Thoracic aorta (tissue), 2 donors: ENCODE results near the gene TP53AIP1. TPM values are rescaled to one million over a fixed set of nuclear protein-coding genes. Genes with fewer than 3 reads are reported as not detected.

Source experiments
- ATAC-seq: fragments of 150-250 bp; one replicate; pipeline ENCODE4 v1.8.0; 2017; ENCODE audit warnings: low read depth; ENCODE audit not compliant: insufficient number of reproducible peaks, low FRiP score
- DNase-seq: peaks from one replicate; pipeline ENCODE4 v3.0.0-alpha.2; 2020; ENCODE audit warnings: low spot score
- H3K27ac ChIP-seq, 2 donors: fragments of 200-600 bp; sonication (generic); 1 replicate in 1 of 2; 2 replicates in 1 of 2; pipeline ENCODE4 v1.5.1; 2016; ENCODE audit warnings: mild to moderate bottlenecking in 2 of 2, moderate library complexity in 2 of 2
- H3K27me3 ChIP-seq: fragments of 200-600 bp; sonication (generic); replicated peaks from 2 replicates; pipeline ENCODE4 v1.6.0; 2016; ENCODE audit warnings: mild to moderate bottlenecking; ENCODE audit not compliant: insufficient read depth
- H3K36me3 ChIP-seq: fragments of 200-600 bp; sonication (generic); one replicate; pipeline ENCODE4 v1.5.1; 2016
- H3K4me1 ChIP-seq, 2 donors: fragments of 200-600 bp; sonication (generic); 1 replicate in 1 of 2; 2 replicates in 1 of 2; pipeline versions ENCODE4 v1.5.1 to v1.6.0; 2016; ENCODE audit warnings: low read depth in 2 of 2, mild to moderate bottlenecking in 1 of 2; ENCODE audit not compliant: control insufficient read depth in 1 of 2
- H3K4me3 ChIP-seq: fragments of 200-600 bp; sonication (generic); 2 replicates; pipeline ENCODE4 v1.5.1; 2016; ENCODE audit warnings: mild to moderate bottlenecking
- H3K9me3 ChIP-seq: fragments of 200-600 bp; sonication (generic); 2 replicates; pipeline ENCODE4 v1.5.1; 2016
- CTCF ChIP-seq: fragments of 200-600 bp; sonication (generic); IDR thresholded peaks from one replicate; pipeline ENCODE4 v1.5.1; 2019; ENCODE audit warnings: antibody characterized with exemption
- total RNA-seq, 2 donors: library from RNA; depleted of rRNA; stranded (reverse); fragments of >200 nt; gene quantifications; one replicate each; pipeline versions ENCODE4 v1.1.0 to v1.2.3, GENCODE V29; 2016

Gene TP53AIP1
- total RNA-seq, 2 donors from 2014 or later, result not detected

- Histone ChIP-seq H3K27me3 (no peaks in the 10 kb centered on the region), H3K27ac (no peak overlapping the region), H3K4me3 (no peak overlapping the region), H3K36me3 (no peaks in the 10 kb centered on the region), H3K4me1 (no peaks in the 10 kb centered on the region), H3K9me3 (no peaks in the 10 kb centered on the region)
- peak; percentile 65 for TF ChIP-seq CTCF
- peak; percentile 41 for ATAC-seq
- no peak for DNase-seq
Observed at GRCh38 chr11:128956401-128957201, 13.9 kb upstream of the TP53AIP1 start.

- no peaks in the 10 kb centered on the region for H3K4me1 ChIP-seq
- no peak overlapping the region for H3K4me3 ChIP-seq
- H3K36me3 ChIP-seq, result no peaks in the 10 kb centered on the region
- no peaks in the 10 kb centered on the region for H3K27me3 ChIP-seq
- H3K9me3 ChIP-seq, result no peaks in the 10 kb centered on the region
- no peak overlapping the region for H3K27ac ChIP-seq
- no peak for DNase-seq
- ATAC-seq, result no peak
- no peak for TF ChIP-seq CTCF
Observed at GRCh38 chr11:128955636-128956035, 13.0 kb upstream of the TP53AIP1 start.

- no peaks in the 10 kb centered on the region for H3K9me3 ChIP-seq
- H3K27me3 ChIP-seq, result no peaks in the 10 kb centered on the region
- no peak overlapping the region for H3K27ac ChIP-seq
- H3K4me3 ChIP-seq, result no peak overlapping the region
- H3K4me1 ChIP-seq, result no peaks in the 10 kb centered on the region
- no peak for TF ChIP-seq CTCF
- no peak for ATAC-seq
- no peaks in the 10 kb centered on the region for H3K36me3 ChIP-seq
- no peak for DNase-seq
Observed at GRCh38 chr11:128953151-128953550, 10.5 kb upstream of the TP53AIP1 start.

GRCh38 chr11:128949791-128950454 is 7.3 kb upstream of the TP53AIP1 start:
- Histone ChIP-seq H3K27ac (no peak overlapping the region), H3K27me3 (no peaks in the 10 kb centered on the region), H3K4me1 (no peaks in the 10 kb centered on the region), H3K4me3 (no peak overlapping the region), H3K36me3 (no peaks in the 10 kb centered on the region), H3K9me3 (no peaks in the 10 kb centered on the region)
- DNase-seq (no peak), ATAC-seq (no peak)
- no peak for TF ChIP-seq CTCF

- no peak overlapping the region for H3K27ac ChIP-seq
- no peak for DNase-seq
- H3K4me1 ChIP-seq, result no peaks in the 10 kb centered on the region
- no peaks in the 10 kb centered on the region for H3K9me3 ChIP-seq
- TF ChIP-seq CTCF, result peak; percentile 20
- ATAC-seq, result no peak
- no peak overlapping the region for H3K4me3 ChIP-seq
- H3K27me3 ChIP-seq, result no peaks in the 10 kb centered on the region
- H3K36me3 ChIP-seq, result no peaks in the 10 kb centered on the region
Observed at GRCh38 chr11:128948583-128948982, 5.9 kb upstream of the TP53AIP1 start.
